CMK (cell line): ENCODE measurements around the gene FHIT.

Source experiments
- DNase-seq: peaks from one replicate; pipeline ENCODE4 v3.0.0-alpha.2; 2010; ENCODE audit warnings: low read depth

Gene FHIT

GRCh38 chr3:59709702-59710553 is 1541.3 kb downstream of the FHIT start:
- peak; percentile 24 for DNase-seq

DNA sequence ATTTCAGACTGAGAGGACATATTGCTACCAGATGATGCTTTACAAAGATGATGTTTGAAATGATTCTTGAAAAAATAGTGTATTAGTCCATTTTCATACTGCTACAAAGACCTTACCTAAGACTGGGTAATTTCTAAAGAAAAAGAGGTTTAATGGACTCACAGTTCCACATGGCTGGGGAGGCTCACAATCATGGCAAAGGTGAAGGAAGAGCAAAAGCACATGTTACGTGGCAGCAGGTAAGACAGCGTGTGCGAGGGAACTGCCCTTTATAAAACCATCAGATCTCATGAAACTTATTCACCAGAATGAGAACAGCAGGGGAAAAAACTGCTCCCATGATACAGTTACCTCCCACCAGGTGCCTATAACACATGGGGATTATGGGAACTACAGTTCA is 1543.0 kb downstream of the FHIT start:
- no peak for DNase-seq

- DNase-seq: no peak
These were observed 1547.0 kb downstream of the FHIT start for GRCh38 chr3:59704292-59704691.

GRCh38 chr3:59699648-59700320 is 1551.5 kb downstream of the FHIT start:
- no peak for DNase-seq
